Activated B cell treated with CpG ODN at 0.5 μM for 24 hours (primary cell): ENCODE results near the gene HMCES. TPM values are rescaled to one million over a fixed set of nuclear protein-coding genes. Genes with fewer than 3 reads are reported as not detected.
"Not testable (repeated sequence)": the region's sequence is repeated elsewhere in the genome, so short reads cannot be mapped to it uniquely, and the experiment has no call there.

Experiments used
- ATAC-seq: fragments of 200-7000 bp; cut with Tn5 transposase; one replicate; pipeline ENCODE4 v1.10.0; 2021; ENCODE audit warnings: low read depth, mild to moderate bottlenecking, moderate library complexity
- CTCF ChIA-PET: fragments of 350-600 bp; sonication (Branson Sonifier 250); formaldehyde crosslinking; loops from one replicate; lab custom pipeline; 2021; ENCODE audit warnings: antibody characterized with exemption; lab: Charles Lee
- POLR2A ChIA-PET: fragments of 350-600 bp; sonication (Branson Sonifier 250); formaldehyde crosslinking; loops from one replicate; lab custom pipeline; 2021; ENCODE audit warnings: antibody characterized with exemption; lab: Charles Lee
- DNase-seq: peaks from one replicate; pipeline ENCODE4 v3.0.0; 2022
- H3K27ac Mint-ChIP-seq: one replicate; pipeline ENCODE4 v1.8.0; 2020; ENCODE audit warnings: mixed read lengths
- H3K27me3 Mint-ChIP-seq: one replicate; pipeline ENCODE4 v1.8.0; 2021; ENCODE audit warnings: mixed read lengths
- H3K36me3 Mint-ChIP-seq: one replicate; pipeline ENCODE4 v1.8.0; 2021; ENCODE audit warnings: low read depth, mixed read lengths
- H3K4me1 Mint-ChIP-seq: one replicate; pipeline ENCODE4 v1.8.0; 2021; ENCODE audit warnings: mixed read lengths
- H3K4me3 Mint-ChIP-seq: one replicate; pipeline ENCODE4 v1.8.0; 2020; ENCODE audit warnings: mild to moderate bottlenecking, mixed read lengths
- H3K9me3 Mint-ChIP-seq: one replicate; pipeline ENCODE4 v1.8.0; 2020; ENCODE audit warnings: mixed read lengths
- intact Hi-C: fragments of 100-400 bp; cut with micrococcal nuclease; formaldehyde crosslinking; loops from one replicate; pipeline ENCODE4 v1.15.1; 2024
- total RNA-seq: library from RNA; stranded (reverse); gene quantifications from 2 replicates; pipeline ENCODE4 v1.2.3, GENCODE V29; 2022
- TF ChIP-seq, protein P1 (sequence below): fragments of 200-600 bp; IDR thresholded peaks from one replicate; pipeline ENCODE4 v1.8.0; 2022; ENCODE audit warnings: antibody characterized with exemption, mild to moderate bottlenecking

HMCES gene
- total RNA-seq, 1 donor from 2014 or later: 37.2 TPM

DNA sequence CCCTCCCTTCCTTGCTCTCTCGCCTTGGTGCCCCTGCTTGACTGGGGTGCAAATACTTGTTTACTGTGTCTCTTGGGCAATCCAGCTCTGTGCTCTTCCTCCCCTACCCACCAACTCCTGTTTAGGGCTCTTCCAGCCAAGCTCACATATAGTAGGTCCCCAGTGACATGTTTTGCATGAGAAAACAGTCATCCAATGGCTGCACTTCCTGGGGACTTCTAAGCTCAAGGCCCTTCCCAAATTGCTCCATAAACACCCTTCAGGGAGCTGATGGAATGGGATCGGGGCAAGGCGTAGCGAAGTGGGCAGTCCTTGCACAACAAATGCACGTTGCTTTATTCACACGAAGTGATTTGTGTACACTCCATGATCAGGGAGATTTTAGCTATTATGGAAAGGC is 38.7 kb upstream of the HMCES start:
- DNase-seq (no peak), ATAC-seq (no peak)
- intact Hi-C loops: no loop called here
- H3K36me3 Mint-ChIP-seq: no peaks in the 10 kb centered on the region
- ChIA-PET CTCF (interaction anchor here (1.8 kb wide), 1 partner anchor 186 kb away, joined by 5 read pairs; no protein-coding TSS in a partner anchor), POLR2A (interaction anchor here (0.7 to 1.7 kb wide), 2 partner anchors 10 to 51 kb away, joined by 3 to 12 read pairs; partner anchors contain the start of gene COPG1)
- H3K27me3 Mint-ChIP-seq: no peaks in the 10 kb centered on the region
- TF ChIP-seq, protein P1, sequence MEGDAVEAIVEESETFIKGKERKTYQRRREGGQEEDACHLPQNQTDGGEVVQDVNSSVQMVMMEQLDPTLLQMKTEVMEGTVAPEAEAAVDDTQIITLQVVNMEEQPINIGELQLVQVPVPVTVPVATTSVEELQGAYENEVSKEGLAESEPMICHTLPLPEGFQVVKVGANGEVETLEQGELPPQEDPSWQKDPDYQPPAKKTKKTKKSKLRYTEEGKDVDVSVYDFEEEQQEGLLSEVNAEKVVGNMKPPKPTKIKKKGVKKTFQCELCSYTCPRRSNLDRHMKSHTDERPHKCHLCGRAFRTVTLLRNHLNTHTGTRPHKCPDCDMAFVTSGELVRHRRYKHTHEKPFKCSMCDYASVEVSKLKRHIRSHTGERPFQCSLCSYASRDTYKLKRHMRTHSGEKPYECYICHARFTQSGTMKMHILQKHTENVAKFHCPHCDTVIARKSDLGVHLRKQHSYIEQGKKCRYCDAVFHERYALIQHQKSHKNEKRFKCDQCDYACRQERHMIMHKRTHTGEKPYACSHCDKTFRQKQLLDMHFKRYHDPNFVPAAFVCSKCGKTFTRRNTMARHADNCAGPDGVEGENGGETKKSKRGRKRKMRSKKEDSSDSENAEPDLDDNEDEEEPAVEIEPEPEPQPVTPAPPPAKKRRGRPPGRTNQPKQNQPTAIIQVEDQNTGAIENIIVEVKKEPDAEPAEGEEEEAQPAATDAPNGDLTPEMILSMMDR: no peak
- peaks cover 2% of the 10 kb centered on the region for H3K9me3 Mint-ChIP-seq
- H3K27ac Mint-ChIP-seq: no peak overlapping the region
- peaks cover 16% of the 10 kb centered on the region for H3K4me1 Mint-ChIP-seq
- H3K4me3 Mint-ChIP-seq: no peak overlapping the region

GRCh38 chr3:129240436-129240835 is 38.2 kb upstream of the HMCES start:
- intact Hi-C loops: no loop called here
- Mint-ChIP-seq H3K9me3 (peaks cover 2% of the 10 kb centered on the region), H3K4me3 (no peak overlapping the region), H3K4me1 (peaks cover 13% of the 10 kb centered on the region), H3K36me3 (no peaks in the 10 kb centered on the region), H3K27ac (no peak overlapping the region), H3K27me3 (no peaks in the 10 kb centered on the region)
- TF ChIP-seq, protein P1: no peak
- POLR2A ChIA-PET: interaction anchor here (0.7 kb wide), 1 partner anchor 51 kb away, joined by 3 read pairs; no protein-coding TSS in a partner anchor
- CTCF ChIA-PET: interaction anchor here (1.8 kb wide), 1 partner anchor 187 kb away, joined by 5 read pairs; no protein-coding TSS in a partner anchor
- no peak for DNase-seq
- ATAC-seq: no peak

- Mint-ChIP-seq H3K4me1 (peaks cover 20% of the 10 kb centered on the region), H3K4me3 (no peak overlapping the region), H3K27ac (no peak overlapping the region), H3K27me3 (no peaks in the 10 kb centered on the region), H3K36me3 (peaks cover 9% of the 10 kb centered on the region), H3K9me3 (peaks cover 2% of the 10 kb centered on the region)
- ATAC-seq: no peak
- TF ChIP-seq, protein P1: no peak
- no peak for DNase-seq
- ChIA-PET CTCF (interaction anchor here (0.7 to 6.5 kb wide), 23 partner anchors 12 to 370 kb away, joined by 3 to 135 read pairs (median 6); partner anchors contain the start of genes CNBP and RAB43), POLR2A (interaction anchor here (0.7 to 2.3 kb wide), 8 partner anchors 12 to 193 kb away, joined by 3 to 12 read pairs (median 6); partner anchors contain the start of gene CNBP)
- intact Hi-C loops: loop anchor here (1.0 to 5.0 kb wide), 7 partner anchors 12 to 628 kb away; partner anchors contain the start of genes ACAD9 and ISY1
These were observed 33.5 kb upstream of the HMCES start for GRCh38 chr3:129245141-129245540.

GRCh38 chr3:129245641-129246306 is 32.9 kb upstream of the HMCES start:
- ChIA-PET CTCF (interaction anchor here (0.6 to 6.5 kb wide), 27 partner anchors 12 to 370 kb away, joined by 3 to 135 read pairs (median 6); partner anchors contain the start of genes CNBP and RAB43), POLR2A (interaction anchor here (0.6 to 2.3 kb wide), 11 partner anchors 10 to 194 kb away, joined by 3 to 12 read pairs (median 4); partner anchors contain the start of genes CNBP and HMCES)
- H3K27ac Mint-ChIP-seq, H3K27me3 Mint-ChIP-seq, H3K9me3 Mint-ChIP-seq: not testable (repeated sequence)
- DNase-seq (peak; percentile 36), ATAC-seq (peak; percentile 81)
- Mint-ChIP-seq H3K36me3 (peaks cover 13% of the 10 kb centered on the region), H3K4me1 (peaks cover 26% of the 10 kb centered on the region), H3K4me3 (peak overlapping the region; percentile 11)
- TF ChIP-seq, protein P1: peak; percentile 95
- intact Hi-C loops: loop anchor here (1.0 to 5.0 kb wide), 7 partner anchors 12 to 628 kb away; partner anchors contain the start of genes ACAD9 and ISY1
